Measurements from ENCODE around the gene GTF3C5. TPM values are rescaled to one million over a fixed set of nuclear protein-coding genes. Genes with fewer than 3 reads are reported as not detected.

The GTF3C5 gene
- total RNA-seq, 3 donors from 2014 or later: 43.8 to 74.4 (median 68.2) TPM

DNA sequence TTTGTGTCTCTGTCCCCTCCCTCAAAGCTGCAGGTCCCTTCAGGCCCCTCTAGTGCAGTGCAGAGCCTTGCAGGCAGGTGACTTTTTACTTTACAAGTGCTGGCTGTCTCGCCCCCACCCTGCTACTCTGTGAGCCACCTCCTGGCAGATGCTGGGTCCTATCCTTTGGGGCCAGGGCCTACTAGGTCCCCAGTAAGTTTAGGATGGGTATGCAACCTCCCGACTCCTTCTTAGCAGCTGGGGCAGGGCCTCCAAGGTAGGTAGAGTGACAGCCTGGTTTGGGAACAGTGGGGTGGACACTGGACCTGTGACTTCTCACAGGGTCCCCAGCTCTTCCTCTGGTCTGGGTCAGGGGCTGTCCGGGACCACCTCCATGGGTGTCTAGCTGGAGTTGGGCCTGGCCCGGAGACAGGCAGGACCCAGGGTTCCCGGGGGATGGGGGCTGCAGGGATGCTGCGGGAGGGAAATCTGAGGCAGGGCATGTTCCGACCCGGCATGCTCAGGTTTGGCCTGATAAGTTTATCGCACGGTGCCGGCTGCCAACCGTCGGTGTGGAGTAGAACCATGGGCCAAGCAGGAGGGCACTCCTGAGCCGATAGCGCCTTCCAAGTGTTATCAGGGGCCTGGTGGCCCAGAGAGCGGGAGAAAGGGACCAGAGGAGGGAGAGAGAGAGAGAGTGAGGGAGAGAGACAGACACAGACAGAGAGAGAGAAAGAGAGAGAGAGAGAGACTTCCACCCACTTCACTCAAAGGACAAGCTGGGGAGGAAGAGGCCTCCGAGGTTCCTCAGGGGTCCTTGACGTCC, 31.8 kb upstream of the GTF3C5 start:
- Histone ChIP-seq H3K4me1 (peaks cover 0 to under 1% of the 10 kb centered on the region in 2 donors), H3K36me3 (no peaks in the 10 kb centered on the region), H3K9me3 (no peaks in the 10 kb centered on the region), H3K27ac (no peak overlapping the region), H3K4me3 (no peak overlapping the region), H3K27me3 (peaks cover 0 to 14% of the 10 kb centered on the region in 2 donors)
- intact Hi-C loops (cut with DNase I; ENCODE audit: low total_unique reads): no loop called here
- DNase-seq (ENCODE audit: low spot score in 2 of 2): no peak
- TF ChIP-seq POLR2AphosphoS5 (IDR thresholded peaks at IDR 0.05) (no peak), POLR2A (IDR thresholded peaks at IDR 0.05) (no peak)
- TF ChIP-seq, protein P1, sequence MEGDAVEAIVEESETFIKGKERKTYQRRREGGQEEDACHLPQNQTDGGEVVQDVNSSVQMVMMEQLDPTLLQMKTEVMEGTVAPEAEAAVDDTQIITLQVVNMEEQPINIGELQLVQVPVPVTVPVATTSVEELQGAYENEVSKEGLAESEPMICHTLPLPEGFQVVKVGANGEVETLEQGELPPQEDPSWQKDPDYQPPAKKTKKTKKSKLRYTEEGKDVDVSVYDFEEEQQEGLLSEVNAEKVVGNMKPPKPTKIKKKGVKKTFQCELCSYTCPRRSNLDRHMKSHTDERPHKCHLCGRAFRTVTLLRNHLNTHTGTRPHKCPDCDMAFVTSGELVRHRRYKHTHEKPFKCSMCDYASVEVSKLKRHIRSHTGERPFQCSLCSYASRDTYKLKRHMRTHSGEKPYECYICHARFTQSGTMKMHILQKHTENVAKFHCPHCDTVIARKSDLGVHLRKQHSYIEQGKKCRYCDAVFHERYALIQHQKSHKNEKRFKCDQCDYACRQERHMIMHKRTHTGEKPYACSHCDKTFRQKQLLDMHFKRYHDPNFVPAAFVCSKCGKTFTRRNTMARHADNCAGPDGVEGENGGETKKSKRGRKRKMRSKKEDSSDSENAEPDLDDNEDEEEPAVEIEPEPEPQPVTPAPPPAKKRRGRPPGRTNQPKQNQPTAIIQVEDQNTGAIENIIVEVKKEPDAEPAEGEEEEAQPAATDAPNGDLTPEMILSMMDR (IDR thresholded peaks at IDR 0.05): no peak

DNA sequence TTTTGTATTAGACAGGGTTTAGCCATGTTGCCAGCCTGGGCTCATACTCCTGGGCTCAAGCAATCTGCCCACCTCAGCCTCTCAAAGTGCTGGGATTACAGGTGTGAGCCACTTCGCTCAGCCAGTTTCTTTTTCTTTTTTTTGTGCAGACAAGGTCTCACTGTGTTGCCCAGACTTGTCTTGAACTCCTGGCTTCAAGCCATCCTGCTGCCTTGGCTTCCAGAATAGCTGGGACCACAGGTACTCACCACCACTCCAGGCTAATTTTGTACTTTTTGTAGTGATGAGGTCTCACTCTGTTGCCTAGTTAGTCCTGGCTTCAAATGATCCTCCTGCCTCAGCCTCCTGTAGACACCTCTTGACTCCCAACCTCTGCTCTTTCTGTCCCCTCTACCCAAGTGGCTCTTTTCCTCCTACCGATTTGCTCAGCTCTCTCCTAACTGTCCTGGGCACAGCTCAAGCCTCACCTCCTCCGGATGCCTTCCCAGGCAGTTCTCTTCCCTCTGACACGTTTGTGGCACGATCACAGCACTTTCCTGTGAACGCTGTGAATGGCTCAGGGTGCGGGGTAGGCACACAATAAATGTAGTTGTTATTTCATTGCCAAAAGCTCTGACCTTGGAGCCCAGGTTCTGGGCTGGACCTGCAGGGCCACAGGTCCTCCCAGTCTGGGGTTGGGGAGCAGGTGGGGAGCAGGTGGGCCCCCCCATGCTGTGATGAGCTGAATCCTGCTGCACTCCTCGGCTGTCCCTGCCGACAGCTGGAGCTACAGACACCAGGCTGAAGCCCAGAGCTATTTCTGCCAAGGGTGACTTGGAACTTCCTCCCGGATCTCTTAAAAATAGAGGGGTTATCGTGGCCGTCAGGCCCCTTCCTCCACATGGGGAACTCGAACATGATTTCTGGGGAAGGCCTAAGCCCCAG, 28.4 kb upstream of the GTF3C5 start:
- Histone ChIP-seq H3K27me3 (peaks cover 0 to 21% of the 10 kb centered on the region in 2 donors), H3K27ac (no peak overlapping the region), H3K4me3 (no peak overlapping the region), H3K4me1 (no peaks in the 10 kb centered on the region), H3K9me3 (no peaks in the 10 kb centered on the region), H3K36me3 (no peaks in the 10 kb centered on the region)
- TF ChIP-seq POLR2A (IDR thresholded peaks at IDR 0.05) (no peak), POLR2AphosphoS5 (IDR thresholded peaks at IDR 0.05) (no peak)
- TF ChIP-seq, protein P1 (IDR thresholded peaks at IDR 0.05): no peak
- peak in 1 of 2 donors; percentile 62 for DNase-seq (ENCODE audit: low spot score in 2 of 2)
- intact Hi-C loops (cut with DNase I; ENCODE audit: low total_unique reads): no loop called here

DNA sequence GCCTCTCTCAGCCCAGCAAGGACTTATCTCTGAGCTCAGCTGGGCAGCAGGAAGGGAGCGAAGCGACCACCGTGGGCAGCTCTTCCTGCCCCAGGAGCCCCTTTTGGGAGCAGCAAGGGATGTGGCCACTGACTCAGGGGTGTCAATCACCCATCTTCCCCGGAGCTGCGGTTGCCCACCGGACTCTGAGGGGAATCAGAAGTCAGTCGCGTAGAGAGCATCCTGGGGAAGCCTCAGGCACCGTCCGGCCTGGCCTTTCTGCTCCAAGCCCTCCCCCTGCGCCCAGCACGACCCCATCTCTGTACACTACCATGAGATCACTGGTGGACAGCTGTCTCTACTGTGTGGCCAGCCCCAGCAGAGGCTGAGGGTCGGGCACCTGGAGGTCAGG, 27.7 kb upstream of the GTF3C5 start:
- no peak overlapping the region for H3K27ac ChIP-seq
- intact Hi-C loops (cut with DNase I; ENCODE audit: low total_unique reads): no loop called here
- H3K27me3 ChIP-seq: peaks cover 0 to 27% of the 10 kb centered on the region in 2 donors

DNA sequence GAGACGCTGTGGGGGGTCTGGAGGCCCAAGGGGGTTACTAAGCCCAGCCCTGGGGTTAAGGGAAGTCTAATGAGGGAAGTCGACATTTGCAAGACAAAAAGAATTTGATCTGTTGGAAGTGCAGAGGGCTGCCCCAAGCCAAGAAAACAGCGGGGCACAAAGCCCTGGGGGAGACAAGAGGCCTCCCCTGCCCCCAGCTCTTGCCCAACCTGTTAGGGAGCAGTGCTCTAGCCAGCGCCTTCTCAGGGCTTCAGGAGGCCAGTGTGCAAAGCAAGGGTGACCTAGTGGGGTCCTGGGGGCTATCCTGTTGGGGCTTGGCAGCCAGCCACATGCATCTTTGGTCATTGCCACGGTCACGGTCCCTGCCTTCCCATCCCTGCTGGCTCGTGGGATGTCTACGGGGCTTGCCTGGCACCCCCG, 27.1 kb upstream of the GTF3C5 start:
- H3K36me3 ChIP-seq: no peaks in the 10 kb centered on the region
- H3K27ac ChIP-seq: no peak overlapping the region
- no peak for DNase-seq (ENCODE audit: low spot score in 2 of 2)
- H3K4me1 ChIP-seq: no peaks in the 10 kb centered on the region
- H3K27me3 ChIP-seq: peaks cover 0 to 27% of the 10 kb centered on the region in 2 donors
- no peaks in the 10 kb centered on the region for H3K9me3 ChIP-seq
- no peak overlapping the region for H3K4me3 ChIP-seq
- intact Hi-C loops (cut with DNase I; ENCODE audit: low total_unique reads): no loop called here
- TF ChIP-seq POLR2A (IDR thresholded peaks at IDR 0.05) (no peak), POLR2AphosphoS5 (IDR thresholded peaks at IDR 0.05) (no peak)
- TF ChIP-seq, protein P1 (IDR thresholded peaks at IDR 0.05): no peak

More for the DNA sequence above, 27.7 kb upstream of the GTF3C5 start:
- peak in 1 of 2 donors; percentile 25 for DNase-seq (ENCODE audit: low spot score in 2 of 2)
- Histone ChIP-seq H3K9me3 (no peaks in the 10 kb centered on the region), H3K4me1 (no peaks in the 10 kb centered on the region), H3K4me3 (no peak overlapping the region), H3K36me3 (no peaks in the 10 kb centered on the region)
- TF ChIP-seq POLR2AphosphoS5 (IDR thresholded peaks at IDR 0.05) (no peak), POLR2A (IDR thresholded peaks at IDR 0.05) (no peak)
- TF ChIP-seq, protein P1 (IDR thresholded peaks at IDR 0.05): no peak
